ENCODE results near the gene PSMD14.

- TF ChIP-seq CTCF (IDR thresholded peaks at IDR 0.05; ENCODE audit: low read depth, low read length) (no peak), MAX (IDR thresholded peaks at IDR 0.05; ENCODE audit: low read depth, low read length) (no peak), POLR2A (IDR thresholded peaks at IDR 0.05; ENCODE audit: extremely low read depth, insufficient read length) (no peak), MYC (IDR thresholded peaks at IDR 0.05; ENCODE audit: low read depth, low read length) (no peak)
Observed at GRCh38 chr2:161402297-161402696, 94.1 kb downstream of the PSMD14 start.
